Naive B cell (primary cell): Measurements from ENCODE around the gene ZG16. TPM values are rescaled to one million over a fixed set of nuclear protein-coding genes. Genes with fewer than 3 reads are reported as not detected.

Source experiments
- ATAC-seq, 2 donors: fragments of 150-1000 bp; cut with Tn5 transposase; 2 replicates each; pipeline ENCODE4 v1.10.0; 2021; ENCODE audit warnings: low read depth in 2 of 2, mild to moderate bottlenecking in 2 of 2, moderate library complexity in 2 of 2
- DNase-seq: peaks from one replicate; pipeline ENCODE4 v3.0.0; 2022
- H3K27ac Mint-ChIP-seq, 6 donors: one replicate each; pipeline ENCODE4 v1.8.0; 2020 to 2022; ENCODE audit warnings: mild to moderate bottlenecking in 6 of 6, mixed read lengths in 6 of 6, moderate library complexity in 5 of 6, inconsistent platforms in 2 of 6
- H3K27me3 Mint-ChIP-seq, 3 donors: one replicate each; pipeline ENCODE4 v1.8.0; 2021 to 2022; ENCODE audit warnings: mixed read lengths in 3 of 3, mild to moderate bottlenecking in 1 of 3
- H3K36me3 Mint-ChIP-seq, 2 donors: one replicate each; pipeline ENCODE4 v1.8.0; 2020 to 2022; ENCODE audit warnings: mixed read lengths in 2 of 2, inconsistent platforms in 1 of 2, mild to moderate bottlenecking in 1 of 2
- H3K4me1 Mint-ChIP-seq, 3 donors: one replicate each; pipeline ENCODE4 v1.8.0; 2020 to 2022; ENCODE audit warnings: mixed read lengths in 3 of 3, inconsistent platforms in 1 of 3, mild to moderate bottlenecking in 1 of 3, moderate library complexity in 1 of 3
- H3K4me3 Mint-ChIP-seq, 8 donors: one replicate each; pipeline ENCODE4 v1.8.0; 2020 to 2022; ENCODE audit warnings: mild to moderate bottlenecking in 8 of 8, mixed read lengths in 8 of 8, moderate library complexity in 8 of 8, inconsistent platforms in 2 of 8
- H3K9me3 Mint-ChIP-seq, 7 donors: one replicate each; pipeline ENCODE4 v1.8.0; 2020 to 2022; ENCODE audit warnings: mixed read lengths in 7 of 7, mild to moderate bottlenecking in 5 of 7, inconsistent platforms in 2 of 7, moderate library complexity in 1 of 7
- polyA plus RNA-seq, 6 donors: library from polyadenylated mRNA; unstranded; fragments of 300-500 nt; fragmentation: Illumina TruSeq; gene quantifications; one replicate each; pipeline ENCODE4 v1.2.3, GENCODE V29; 2021; ENCODE audit warnings: low read depth in 6 of 6

ZG16 gene
- polyA plus RNA-seq, 6 donors from 2014 or later = 0.13 TPM; not detected in 5

DNA sequence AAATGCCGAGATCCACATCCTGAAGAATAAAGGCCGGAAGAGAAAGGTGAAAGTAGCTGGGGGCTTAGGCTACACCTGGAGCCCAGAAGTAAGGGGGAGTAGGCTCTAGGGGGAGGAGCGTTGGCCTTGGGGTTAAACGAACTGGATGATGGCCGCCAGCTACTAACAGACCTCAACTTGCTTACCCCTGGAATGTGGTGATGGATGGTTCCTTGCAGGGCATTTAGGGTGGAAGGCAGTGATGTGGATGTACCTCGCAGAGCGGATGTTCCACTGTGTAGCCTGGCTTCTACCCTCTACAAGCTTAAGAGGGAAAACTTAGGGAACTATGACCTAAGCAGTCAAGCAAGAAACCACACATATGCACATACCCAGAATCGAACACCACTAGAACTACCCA, 26.0 kb downstream of the ZG16 start:
- DNase-seq (no peak), ATAC-seq (no peak)
- Mint-ChIP-seq H3K4me3 (peak overlapping the region; percentile 94 to 100 (median 100)), H3K4me1 (peaks cover 34 to 37% (median 35%) of the 10 kb centered on the region in 3 donors), H3K27me3 (no peaks in the 10 kb centered on the region), H3K36me3 (peaks cover 0 to 7% of the 10 kb centered on the region in 2 donors), H3K27ac (peak overlapping the region; percentile 36 to 98 (median 94)), H3K9me3 (no peaks in the 10 kb centered on the region)

DNA sequence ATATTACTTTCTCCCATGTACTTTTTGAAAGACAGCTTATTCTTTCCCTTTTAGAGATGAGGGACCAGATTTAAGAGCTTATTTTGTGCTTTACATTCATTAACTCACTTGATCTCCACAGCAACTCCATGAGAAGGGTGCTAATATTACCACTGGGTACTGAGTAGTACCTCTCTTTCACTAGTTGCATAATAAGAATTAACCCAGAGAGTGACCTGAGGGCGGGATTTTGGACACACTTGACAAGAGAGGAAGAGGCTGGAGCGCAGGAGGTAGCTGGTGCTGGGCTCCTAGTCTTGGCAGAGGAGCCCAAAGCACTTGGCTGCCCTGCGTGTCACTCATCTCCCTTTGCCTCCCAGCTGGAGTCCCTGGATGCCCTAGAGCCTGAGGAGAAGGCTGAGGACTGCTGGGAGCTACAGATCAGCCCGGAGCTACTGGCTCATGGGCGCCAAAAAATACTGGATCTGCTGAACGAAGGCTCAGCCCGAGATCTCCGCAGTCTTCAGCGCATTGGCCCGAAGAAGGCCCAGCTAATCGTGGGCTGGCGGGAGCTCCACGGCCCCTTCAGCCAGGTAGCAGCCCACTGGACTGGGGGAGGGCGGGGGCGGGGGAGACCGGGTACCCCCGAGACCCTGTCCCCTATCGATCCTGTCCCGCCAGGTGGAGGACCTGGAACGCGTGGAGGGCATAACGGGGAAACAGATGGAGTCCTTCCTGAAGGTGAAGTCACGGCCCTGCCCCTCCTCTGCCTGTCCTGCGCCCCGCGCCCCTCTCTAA, 26.6 kb downstream of the ZG16 start:
- no peaks in the 10 kb centered on the region for H3K9me3 Mint-ChIP-seq
- H3K27ac Mint-ChIP-seq = peak overlapping the region; percentile 98 to 100 (median 100)
- no peak for DNase-seq
- H3K4me3 Mint-ChIP-seq = peak overlapping the region; percentile 94 to 100 (median 100)
- ATAC-seq = no peak
- H3K27me3 Mint-ChIP-seq = no peaks in the 10 kb centered on the region
- H3K36me3 Mint-ChIP-seq = peaks cover 0 to 7% of the 10 kb centered on the region in 2 donors
- H3K4me1 Mint-ChIP-seq = peaks cover 35 to 37% (median 36%) of the 10 kb centered on the region in 3 donors

DNA sequence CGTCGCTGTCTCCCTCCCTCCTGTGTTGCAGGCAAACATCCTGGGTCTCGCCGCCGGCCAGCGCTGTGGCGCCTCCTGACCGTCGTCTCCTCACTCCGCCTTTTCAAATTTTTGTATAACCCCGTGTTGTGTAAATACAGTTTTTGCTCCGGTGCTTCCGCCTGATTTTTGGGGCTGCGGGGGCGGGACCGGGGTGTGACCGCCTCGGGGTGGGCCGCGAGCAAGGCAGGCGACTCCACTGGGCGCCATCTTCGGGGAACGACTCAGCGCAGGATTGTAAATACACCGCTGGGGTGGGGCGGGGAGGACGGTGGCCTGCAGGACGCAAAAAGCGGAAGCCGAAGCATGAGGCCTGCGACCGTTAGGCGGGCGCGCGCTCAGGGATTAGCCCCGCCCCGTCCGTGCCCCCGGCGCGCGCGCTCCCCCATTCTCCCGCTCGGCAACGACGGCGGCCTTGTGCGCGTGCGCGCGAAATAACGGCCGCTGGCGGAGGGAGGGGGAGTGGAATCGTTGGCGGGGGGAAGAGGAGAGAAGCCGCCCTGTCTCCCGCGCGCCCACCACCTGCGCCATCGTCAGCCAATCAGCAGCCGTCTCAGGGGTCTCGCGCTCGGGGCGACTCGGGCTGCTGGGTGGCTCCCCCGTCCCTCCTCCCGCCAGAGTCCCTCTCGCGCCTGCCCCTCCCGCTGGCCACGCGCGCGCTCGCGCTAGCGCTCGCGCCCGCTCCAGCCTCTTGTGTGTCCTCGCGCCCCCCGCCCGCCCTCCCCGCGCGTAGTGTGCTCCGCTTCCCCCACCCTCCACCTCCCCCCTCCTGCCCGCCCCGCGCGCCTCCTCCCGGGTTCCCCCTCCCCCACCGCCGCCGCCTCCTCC, 27.4 kb downstream of the ZG16 start:
- peaks cover 0 to 7% of the 10 kb centered on the region in 2 donors for H3K36me3 Mint-ChIP-seq
- peak overlapping the region; percentile 94 to 100 (median 100) for H3K4me3 Mint-ChIP-seq
- DNase-seq (peak; percentile 98), ATAC-seq (peak; percentile 70 to 75)
- H3K4me1 Mint-ChIP-seq = peaks cover 38 to 45% (median 39%) of the 10 kb centered on the region in 3 donors
- H3K27ac Mint-ChIP-seq = peak overlapping the region; percentile 98 to 100 (median 100)
- H3K9me3 Mint-ChIP-seq = no peaks in the 10 kb centered on the region
- no peaks in the 10 kb centered on the region for H3K27me3 Mint-ChIP-seq

DNA sequence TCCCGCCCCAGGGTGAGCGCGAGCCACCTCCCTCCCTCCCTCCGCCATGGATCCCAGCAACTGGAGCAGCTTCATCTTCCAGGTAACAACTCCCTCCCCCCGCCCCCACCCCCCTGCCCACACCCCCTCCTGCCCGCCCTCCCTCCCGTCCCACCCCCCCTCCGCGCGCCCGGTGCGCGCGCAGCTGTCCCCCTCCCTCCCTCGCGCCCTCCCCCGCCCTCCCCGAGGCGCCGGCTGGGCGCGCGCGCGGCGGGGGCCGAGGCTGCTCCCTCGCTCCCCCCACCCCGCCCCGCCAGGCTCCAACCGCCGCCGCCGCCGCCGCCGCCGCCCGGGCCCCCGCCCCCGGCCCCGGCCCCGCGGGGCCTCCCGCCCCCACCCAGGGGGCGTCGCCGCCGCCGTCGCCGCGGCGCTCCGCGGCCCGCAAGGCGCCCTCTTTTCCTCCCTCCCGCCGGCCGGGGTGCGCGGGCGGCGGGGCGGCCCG, 28.1 kb downstream of the ZG16 start, which contains the start of gene MAZ:
Gene MAZ (plus strand): TSS at position 431 of the 481 bp plus-strand sequence. CDS start 173 bp downstream, outside the sequence.
- ATAC-seq = peak in 1 of 2 donors; percentile 3
- Mint-ChIP-seq H3K36me3 (peaks cover 0 to 7% of the 10 kb centered on the region in 2 donors), H3K4me1 (peaks cover 44 to 52% (median 45%) of the 10 kb centered on the region in 3 donors), H3K4me3 (peak within 1 kb of the TSS; percentile 95 to 100 (median 100)), H3K27me3 (no peaks in the 10 kb centered on the region), H3K27ac (peak within 1 kb of the TSS; percentile 98 to 100 (median 100)), H3K9me3 (no peaks in the 10 kb centered on the region)
- peak; percentile 60 for DNase-seq

DNA sequence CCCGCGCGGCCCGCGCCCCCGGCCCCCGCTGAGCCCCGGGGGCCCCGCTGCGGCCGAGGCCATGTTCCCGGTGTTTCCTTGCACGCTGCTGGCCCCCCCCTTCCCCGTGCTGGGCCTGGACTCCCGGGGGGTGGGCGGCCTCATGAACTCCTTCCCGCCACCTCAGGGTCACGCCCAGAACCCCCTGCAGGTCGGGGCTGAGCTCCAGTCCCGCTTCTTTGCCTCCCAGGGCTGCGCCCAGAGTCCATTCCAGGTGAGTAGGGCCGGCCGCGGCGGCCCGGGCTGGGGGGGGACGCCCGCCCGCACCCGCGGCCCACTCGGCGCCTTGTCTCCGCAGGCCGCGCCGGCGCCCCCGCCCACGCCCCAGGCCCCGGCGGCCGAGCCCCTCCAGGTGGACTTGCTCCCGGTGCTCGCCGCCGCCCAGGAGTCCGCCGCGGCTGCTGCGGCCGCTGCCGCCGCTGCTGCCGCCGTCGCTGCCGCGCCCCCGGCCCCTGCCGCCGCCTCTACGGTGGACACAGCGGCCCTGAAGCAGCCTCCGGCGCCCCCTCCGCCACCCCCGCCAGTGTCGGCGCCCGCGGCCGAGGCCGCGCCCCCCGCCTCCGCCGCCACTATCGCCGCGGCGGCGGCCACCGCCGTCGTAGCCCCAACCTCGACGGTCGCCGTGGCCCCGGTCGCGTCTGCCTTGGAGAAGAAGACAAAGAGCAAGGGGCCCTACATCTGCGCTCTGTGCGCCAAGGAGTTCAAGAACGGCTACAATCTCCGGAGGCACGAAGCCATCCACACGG, 28.8 kb downstream of the ZG16 start:
- peaks cover 0 to 7% of the 10 kb centered on the region in 2 donors for H3K36me3 Mint-ChIP-seq
- H3K4me3 Mint-ChIP-seq = peak overlapping the region; percentile 78 to 95 (median 89)
- H3K27me3 Mint-ChIP-seq = peaks cover 0 to 6% (median 5%) of the 10 kb centered on the region in 3 donors
- H3K9me3 Mint-ChIP-seq = no peaks in the 10 kb centered on the region
- ATAC-seq (no peak), DNase-seq (peak; percentile 35)
- peak overlapping the region in 5 of 6 donors; percentile 90 to 98 (median 95) for H3K27ac Mint-ChIP-seq
- H3K4me1 Mint-ChIP-seq = peaks cover 48 to 59% (median 51%) of the 10 kb centered on the region in 3 donors

DNA sequence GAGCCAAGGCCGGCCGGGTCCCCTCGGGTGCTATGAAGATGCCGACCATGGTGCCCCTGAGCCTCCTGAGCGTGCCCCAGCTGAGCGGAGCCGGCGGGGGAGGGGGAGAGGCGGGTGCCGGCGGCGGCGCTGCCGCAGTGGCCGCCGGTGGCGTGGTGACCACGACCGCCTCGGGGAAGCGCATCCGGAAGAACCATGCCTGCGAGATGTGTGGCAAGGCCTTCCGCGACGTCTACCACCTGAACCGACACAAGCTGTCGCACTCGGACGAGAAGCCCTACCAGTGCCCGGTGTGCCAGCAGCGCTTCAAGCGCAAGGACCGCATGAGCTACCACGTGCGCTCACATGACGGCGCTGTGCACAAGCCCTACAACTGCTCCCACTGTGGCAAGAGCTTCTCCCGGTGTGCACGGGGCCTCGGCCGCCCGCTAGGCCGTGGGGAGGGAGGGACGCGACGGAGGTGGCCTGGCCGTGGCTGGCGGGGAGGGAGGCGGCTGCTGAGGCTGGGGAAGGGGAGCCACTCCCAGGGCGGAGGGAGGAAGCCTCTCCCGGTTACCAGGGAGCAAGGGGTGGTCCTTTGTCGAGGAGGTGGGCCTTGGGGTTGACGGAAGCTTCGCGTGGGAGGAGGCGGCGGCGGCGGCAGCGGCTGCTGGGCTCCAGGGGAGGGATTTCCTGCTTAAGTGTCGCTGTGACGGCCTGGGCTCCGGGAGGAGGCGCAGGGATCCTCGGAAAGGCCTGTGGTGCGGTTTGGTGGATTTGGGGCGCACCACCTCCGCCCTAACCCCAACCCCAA, 29.6 kb downstream of the ZG16 start:
- Mint-ChIP-seq H3K9me3 (no peaks in the 10 kb centered on the region), H3K36me3 (peaks cover 0 to 7% of the 10 kb centered on the region in 2 donors), H3K27me3 (peaks cover 0 to 11% (median 6%) of the 10 kb centered on the region in 3 donors), H3K4me3 (peak overlapping the region; percentile 78 to 95 (median 89)), H3K27ac (peak overlapping the region; percentile 85 to 98 (median 96)), H3K4me1 (peaks cover 49 to 62% (median 51%) of the 10 kb centered on the region in 3 donors)
- ATAC-seq (peak; percentile 39 to 46), DNase-seq (peak; percentile 85)

DNA sequence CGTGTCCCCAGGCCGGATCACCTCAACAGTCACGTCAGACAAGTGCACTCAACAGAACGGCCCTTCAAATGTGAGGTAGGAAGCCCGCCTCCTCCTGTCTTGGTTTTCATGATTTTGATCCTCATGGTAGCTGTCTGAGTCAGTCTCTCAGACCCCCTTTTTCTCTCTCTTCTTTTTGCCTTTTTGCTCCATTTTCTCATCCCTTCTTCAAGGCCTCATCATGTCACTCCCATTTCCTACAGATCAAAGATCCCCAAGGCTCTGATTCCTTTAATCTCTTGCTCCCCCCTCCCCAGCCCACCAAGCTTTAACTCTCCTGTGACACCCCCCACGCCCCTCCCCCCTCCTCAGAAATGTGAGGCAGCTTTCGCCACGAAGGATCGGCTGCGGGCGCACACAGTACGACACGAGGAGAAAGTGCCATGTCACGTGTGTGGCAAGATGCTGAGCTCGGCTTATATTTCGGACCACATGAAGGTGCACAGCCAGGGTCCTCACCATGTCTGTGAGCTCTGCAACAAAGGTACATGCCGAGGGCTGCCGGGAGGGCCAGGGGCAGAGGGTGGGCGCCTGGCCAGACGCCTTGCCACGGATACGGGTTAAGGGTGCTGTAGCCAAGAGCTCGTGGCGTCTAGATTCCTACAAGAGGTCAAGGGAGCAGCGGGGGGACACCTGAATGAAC, 30.3 kb downstream of the ZG16 start:
- no peak for DNase-seq
- peak overlapping the region; percentile 78 to 95 (median 89) for H3K4me3 Mint-ChIP-seq

DNA sequence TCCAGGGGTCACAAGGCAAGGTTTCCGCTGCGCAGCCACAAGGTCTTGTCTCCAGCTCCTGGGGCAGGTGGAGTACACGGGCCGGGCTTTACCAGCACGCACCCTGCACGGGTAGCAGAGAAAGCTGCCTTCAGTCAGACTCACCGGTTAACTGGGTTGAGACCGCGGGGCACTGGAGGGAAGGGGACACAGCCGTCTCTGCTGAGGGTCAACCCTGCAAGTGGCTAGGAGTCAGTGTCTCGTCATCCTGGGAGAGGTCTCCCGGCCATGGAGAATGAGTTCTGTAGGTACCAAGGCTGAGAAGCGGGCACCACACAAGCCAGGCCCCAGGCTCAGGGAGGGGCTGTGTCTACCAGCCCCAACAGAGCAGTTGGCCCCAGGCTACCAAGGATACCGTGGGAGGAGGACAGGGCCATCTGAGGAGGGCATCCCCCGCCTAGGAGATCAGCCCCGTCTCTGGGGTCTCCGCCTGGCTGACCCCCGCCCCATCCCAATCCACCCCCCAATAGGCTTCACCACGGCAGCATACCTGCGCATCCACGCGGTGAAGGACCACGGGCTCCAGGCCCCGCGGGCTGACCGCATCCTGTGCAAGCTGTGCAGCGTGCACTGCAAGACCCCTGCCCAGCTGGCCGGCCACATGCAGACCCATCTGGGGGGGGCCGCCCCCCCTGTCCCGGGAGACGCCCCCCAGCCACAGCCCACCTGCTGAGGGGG, 31.1 kb downstream of the ZG16 start:
- peak overlapping the region in 2 of 6 donors; percentile 12 to 44 for H3K27ac Mint-ChIP-seq
- no peak for ATAC-seq
- no peaks in the 10 kb centered on the region for H3K9me3 Mint-ChIP-seq
- peaks cover 0 to 7% of the 10 kb centered on the region in 2 donors for H3K36me3 Mint-ChIP-seq
- H3K27me3 Mint-ChIP-seq = peaks cover 0 to 11% (median 6%) of the 10 kb centered on the region in 3 donors
- H3K4me3 Mint-ChIP-seq = peak overlapping the region in 6 of 8 donors; percentile 25 to 95 (median 68)
- peaks cover 44 to 52% (median 49%) of the 10 kb centered on the region in 3 donors for H3K4me1 Mint-ChIP-seq
- DNase-seq = no peak

More for the DNA sequence above, 30.3 kb downstream of the ZG16 start:
- peaks cover 52 to 61% (median 52%) of the 10 kb centered on the region in 3 donors for H3K4me1 Mint-ChIP-seq
- peaks cover 0 to 7% of the 10 kb centered on the region in 2 donors for H3K36me3 Mint-ChIP-seq
- no peaks in the 10 kb centered on the region for H3K9me3 Mint-ChIP-seq
- peaks cover 0 to 11% (median 6%) of the 10 kb centered on the region in 3 donors for H3K27me3 Mint-ChIP-seq
- no peak for ATAC-seq
- H3K27ac Mint-ChIP-seq = peak overlapping the region; percentile 85 to 98 (median 96)

DNA sequence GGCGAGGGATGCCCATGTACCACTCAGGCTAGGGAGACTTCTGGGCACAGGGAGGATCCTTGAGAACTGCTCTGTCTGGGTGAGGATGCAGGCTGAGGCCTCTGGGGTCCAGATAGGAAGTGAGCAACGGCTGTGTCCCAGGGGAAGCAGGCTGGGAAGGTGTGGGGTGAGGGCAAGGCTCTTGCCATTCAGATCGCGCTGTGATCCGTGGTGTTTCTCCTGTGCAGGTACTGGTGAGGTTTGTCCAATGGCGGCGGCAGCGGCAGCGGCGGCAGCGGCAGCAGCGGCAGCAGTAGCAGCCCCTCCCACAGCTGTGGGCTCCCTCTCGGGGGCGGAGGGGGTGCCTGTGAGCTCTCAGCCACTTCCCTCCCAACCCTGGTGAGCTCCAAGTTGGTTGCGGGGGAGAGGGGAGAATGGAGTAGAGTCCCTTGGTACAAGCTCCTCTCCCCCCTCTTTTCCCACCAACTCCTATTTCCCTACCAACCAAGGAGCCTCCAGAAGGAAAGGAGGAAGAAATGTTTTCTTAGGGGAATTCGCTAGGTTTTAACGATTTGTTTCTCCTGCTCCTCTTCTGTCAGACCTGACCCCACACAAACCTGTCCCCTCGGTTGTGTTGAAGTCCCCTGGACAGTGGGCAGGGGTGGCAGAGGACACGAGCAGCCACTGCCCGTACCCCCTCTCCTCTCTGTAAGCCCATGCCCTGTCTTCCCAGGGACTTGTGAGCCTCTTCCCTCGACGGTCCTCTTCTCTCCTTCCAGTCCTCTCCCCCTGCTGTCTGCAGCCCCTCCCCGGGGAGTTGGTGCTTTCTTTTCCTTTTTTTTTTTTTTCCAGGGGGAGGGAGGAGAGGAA, 32.0 kb downstream of the ZG16 start:
- no peak for ATAC-seq
- Mint-ChIP-seq H3K27ac (peak overlapping the region in 2 of 6 donors; percentile 42 to 86), H3K9me3 (no peaks in the 10 kb centered on the region), H3K4me1 (peaks cover 45 to 52% (median 51%) of the 10 kb centered on the region in 3 donors), H3K27me3 (peaks cover 0 to 11% (median 6%) of the 10 kb centered on the region in 3 donors), H3K36me3 (peaks cover 0 to 7% of the 10 kb centered on the region in 2 donors), H3K4me3 (peak overlapping the region in 6 of 8 donors; percentile 57 to 89 (median 69))
- DNase-seq = no peak

DNA sequence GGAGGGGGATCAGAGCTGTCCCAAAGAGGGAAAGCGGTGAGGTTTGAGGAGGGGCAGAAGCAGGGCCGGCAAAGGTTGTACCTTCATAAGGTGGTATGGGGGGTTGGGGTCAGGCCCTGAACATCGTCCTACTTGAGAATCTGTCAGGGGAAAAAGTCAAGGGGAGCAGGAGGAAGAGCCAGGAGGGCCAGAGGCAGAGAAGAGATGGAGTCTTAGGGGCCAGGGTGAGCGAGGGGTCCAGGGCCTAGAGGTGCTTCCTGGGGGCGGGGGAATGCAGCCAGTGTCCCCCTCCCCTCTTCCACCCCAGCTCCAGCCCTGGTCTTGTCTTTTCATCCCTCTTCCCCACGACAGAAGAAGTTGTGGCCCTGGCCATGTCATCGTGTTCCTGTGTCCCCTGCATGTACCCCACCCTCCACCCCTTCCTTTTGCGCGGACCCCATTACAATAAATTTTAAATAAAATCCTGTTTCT, 32.7 kb downstream of the ZG16 start:
- Mint-ChIP-seq H3K4me1 (peaks cover 44 to 54% (median 52%) of the 10 kb centered on the region in 3 donors), H3K4me3 (peak overlapping the region; percentile 77 to 91 (median 86)), H3K36me3 (peaks cover 0 to 7% of the 10 kb centered on the region in 2 donors), H3K27me3 (peaks cover 0 to 11% (median 6%) of the 10 kb centered on the region in 3 donors), H3K9me3 (no peaks in the 10 kb centered on the region), H3K27ac (peak overlapping the region in 1 of 6 donors; percentile 84)
- no peak for ATAC-seq
- DNase-seq = no peak
